ENCODE results near the gene FOXO3.
"Not testable (repeated sequence)": the region's sequence is repeated elsewhere in the genome, so short reads cannot be mapped to it uniquely, and the experiment has no call there.

FOXO3 gene

DNA sequence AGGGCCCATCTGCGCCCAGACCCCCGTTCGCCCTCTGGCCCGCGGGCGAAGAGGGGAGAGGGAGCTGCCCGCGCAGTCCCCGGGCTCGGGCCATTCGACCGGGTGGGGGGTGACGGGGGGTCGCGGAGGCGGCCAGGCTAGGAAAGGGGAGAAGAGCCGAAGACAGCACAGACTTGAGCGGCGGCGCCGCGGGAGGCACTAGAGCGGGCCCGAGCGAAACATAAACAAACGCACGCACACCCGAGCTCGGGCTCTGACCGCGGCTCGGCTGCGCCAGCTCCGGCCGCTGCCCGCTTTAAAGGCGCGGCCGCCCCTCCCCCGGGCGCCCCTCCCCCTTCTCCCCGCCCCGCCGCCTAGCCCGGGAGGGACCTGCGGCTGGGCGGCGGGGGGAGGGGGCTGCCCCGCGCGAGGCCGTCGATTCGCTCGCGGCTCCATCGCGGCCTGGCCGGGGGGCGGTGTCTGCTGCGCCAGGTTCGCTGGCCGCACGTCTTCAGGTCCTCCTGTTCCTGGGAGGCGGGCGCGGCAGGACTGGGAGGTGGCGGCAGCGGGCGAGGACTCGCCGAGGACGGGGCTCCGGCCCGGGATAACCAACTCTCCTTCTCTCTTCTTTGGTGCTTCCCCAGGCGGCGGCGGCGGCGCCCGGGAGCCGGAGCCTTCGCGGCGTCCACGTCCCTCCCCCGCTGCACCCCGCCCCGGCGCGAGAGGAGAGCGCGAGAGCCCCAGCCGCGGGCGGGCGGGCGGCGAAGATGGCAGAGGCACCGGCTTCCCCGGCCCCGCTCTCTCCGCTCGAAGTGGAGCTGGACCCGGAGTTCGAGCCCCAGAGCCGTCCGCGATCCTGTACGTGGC, at the start of gene FOXO3:
FOXO3 (plus strand) TSS at position 455 of the 846 bp plus-strand sequence; CDS start at position 747, 292 bp downstream.
- DNase-seq: peak; percentile 80

DNA sequence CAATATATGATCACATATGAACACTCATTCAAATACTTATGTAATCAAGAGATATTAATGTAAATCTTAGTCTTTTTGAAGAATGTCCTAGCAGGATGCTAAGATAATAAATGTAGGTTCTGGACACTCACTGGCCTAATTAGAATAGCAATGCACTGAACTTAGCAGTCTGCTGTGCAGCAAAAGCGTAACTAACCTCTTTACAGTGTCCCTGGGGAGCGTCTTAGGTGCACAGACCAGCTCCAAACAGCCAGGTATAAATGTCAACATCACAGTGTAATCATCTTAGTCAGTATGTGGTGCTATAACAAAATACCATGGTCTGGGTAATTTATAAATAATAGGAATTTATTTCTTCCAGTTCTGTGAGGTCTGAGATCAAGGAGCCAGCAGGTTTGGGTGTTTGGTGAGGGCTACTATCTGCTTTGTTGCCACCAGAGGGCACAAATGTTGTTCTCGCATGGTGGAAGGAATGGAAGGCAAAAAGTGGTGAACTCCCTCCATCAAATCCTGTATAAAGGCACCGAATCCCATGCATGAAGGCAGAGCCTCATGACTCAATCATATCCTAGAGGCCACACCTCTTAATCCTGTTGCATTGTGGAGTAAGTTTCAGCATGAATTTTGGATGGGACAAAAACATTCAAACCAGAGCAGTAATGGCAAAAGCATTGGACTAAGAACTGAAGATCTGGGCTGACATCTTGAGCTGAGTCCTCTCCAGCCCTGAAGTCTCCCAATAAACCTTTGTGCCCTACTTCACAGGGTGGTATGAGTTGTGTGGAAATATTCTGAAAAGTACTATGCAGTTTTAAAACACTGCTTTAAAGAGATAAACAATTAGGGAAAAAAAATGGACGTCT, 41.8 kb upstream of the FOXO3 start:
- peak; percentile 13 for DNase-seq

DNA sequence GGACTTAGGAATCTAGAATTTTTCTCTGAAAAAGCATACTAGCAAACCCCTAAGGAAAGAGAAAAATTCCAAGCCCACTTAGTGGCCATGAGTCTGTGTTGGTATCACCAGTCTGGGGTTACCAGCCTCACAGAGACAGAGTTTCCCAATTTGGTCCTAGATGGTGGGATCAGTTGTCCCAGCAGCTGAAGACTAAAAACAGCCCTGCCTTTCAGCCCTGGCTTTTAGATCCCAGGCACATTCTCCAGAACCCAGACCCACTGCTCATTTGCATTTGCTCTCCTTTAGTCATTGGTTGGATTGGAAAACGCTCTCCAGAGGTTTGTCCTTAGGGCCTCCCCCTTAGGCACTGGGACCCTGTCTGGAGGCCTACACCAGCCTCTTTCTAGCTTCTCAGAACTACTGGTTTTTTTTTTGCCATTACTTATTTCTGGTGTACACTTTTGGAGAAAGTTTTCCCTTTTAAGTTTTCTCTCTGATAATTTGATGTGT, 39.1 kb upstream of the FOXO3 start:
- DNase-seq: no peak

DNA sequence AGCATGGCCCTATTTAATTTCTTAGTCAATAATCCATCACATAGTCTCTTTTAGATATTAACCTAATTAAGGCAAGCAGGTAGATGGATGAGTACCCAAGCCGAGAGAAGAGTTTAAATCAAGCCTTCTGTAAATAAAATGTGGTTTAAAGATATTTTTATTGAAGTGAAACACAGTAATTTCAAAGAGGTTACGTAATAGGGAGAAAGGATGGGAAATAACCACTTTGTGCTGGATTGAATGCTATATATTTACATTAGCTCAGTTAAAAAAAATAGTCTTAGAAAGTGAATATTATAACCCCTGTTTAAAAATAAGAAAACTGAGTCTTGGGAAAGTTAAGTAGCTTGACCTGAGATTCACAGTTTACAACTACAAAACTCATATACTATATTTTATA, 37.0 kb upstream of the FOXO3 start:
- DNase-seq: no peak

DNA sequence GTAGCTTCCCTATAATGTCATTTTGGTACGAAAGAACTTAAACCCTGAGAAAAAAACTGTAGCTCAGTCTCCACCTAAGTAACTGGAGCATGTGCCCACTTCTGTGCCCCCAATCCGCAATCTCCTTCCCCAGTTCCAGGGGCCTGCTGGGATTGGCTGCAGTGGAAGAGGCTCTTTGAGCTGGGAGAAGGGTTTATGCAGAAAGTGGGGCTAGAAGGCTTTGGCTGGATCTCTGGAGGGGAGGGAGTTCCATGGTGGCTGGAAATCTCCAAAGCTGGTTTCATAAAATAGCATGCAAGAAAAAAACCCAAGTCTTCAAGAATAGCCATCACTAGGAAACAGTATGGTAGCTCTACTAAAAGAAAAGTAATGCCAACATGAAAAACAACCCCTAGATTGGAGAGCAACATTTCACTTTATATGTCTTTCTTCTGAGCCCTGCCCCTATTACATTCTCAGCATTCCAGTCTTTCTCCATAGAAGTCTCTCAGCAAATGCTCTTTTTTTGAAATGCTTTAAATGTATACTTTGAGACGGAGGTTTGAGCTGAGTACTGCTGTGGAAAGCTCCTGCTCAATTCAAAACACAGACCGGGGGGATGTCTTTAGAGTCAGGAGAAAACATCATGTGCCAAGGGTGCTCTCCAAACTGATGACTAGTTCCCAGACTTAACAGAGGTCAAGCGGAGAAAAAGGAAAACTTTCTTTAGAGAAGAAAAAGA, 36.0 kb upstream of the FOXO3 start:
- DNase-seq: no peak

DNA sequence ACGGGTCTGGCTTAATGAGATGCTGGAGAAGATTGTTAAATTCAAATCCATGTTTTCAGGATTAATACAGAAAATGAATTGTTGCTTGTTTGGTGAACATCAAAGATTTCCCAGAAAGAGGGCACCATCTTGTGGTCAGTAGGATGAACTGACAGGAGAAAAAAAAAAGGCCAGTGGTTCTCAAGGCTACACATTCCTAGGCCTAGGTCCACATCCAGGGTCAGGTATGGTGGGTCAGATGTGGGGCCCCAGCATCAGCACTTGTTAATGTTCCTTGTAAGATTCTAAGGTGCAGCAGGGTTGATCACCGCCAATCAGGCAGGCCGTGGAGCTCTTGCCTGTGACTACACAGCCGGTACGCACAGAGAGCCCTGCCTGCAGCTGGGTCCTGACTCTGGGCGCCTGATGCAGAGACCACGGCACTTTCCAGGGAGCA, 34.0 kb upstream of the FOXO3 start:
- peak; percentile 21 for DNase-seq

DNA sequence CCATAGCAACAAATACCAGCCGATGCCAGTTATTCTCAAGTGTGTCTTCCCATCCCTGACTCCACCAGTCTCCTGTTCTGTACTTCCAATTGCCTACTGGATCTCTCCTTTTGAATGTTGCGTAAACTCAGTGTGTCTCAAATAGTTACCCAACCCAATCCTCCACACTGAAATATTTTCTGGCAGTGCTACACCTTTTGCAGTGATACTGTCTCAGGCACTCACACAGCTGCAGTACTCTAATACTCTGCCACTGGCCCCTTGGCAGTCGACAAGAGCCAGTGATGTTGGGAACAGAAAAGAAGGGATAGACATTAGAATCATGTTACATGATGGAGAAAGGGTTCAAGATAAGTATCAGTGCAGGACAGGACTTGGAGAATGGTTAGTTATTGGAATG, 31.8 kb upstream of the FOXO3 start:
- no peak for DNase-seq

DNA sequence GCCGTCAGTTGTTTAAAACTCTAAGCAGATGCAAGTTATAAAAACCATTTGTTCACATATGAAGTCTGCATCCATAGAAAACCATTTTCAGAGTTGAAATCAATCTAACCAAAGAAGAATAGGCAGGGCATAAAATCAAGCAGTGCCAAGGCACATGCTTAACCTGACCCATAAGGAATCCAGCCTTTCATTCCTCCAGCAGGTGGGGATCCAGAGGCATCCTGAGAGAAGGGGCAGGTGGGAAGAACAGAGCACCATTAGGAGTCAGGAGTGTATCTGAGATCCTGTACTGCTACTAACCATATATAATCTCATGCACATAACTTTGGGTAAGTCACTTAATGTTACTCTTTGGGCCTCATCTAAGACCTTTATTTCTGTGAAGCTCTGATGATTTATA, 29.4 kb upstream of the FOXO3 start:
- no peak for DNase-seq

DNA sequence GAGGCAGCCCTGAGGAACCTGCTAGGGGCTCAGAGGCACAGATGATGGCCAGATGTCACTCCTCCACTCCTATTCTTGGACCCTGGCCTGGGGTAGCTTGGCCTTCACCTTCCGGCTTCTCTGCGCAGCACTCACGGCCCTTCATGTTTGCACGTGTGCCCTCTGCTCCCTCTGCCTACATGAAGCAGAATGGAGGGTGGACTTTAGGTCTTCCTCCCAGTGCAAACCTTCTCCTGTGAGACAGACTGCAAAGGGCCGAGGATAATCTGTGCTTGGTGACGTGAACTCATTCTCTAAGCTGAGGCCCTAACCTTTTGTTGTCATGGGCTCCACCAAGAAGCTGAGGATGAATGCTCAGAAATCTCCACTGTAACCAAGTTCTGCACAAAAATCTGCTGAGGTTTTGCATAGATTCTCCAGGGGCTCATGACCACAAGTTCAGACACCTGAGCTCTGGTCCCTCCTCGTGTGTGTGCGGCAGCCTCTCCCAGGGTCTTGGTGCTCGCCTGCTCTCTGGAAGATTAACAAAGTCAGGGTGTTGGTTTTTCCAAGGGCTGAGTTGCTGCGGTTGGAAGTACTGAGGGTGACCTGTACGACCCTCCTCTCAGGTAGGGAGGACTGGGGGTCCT, 25.5 kb upstream of the FOXO3 start:
- no peak for DNase-seq

DNA sequence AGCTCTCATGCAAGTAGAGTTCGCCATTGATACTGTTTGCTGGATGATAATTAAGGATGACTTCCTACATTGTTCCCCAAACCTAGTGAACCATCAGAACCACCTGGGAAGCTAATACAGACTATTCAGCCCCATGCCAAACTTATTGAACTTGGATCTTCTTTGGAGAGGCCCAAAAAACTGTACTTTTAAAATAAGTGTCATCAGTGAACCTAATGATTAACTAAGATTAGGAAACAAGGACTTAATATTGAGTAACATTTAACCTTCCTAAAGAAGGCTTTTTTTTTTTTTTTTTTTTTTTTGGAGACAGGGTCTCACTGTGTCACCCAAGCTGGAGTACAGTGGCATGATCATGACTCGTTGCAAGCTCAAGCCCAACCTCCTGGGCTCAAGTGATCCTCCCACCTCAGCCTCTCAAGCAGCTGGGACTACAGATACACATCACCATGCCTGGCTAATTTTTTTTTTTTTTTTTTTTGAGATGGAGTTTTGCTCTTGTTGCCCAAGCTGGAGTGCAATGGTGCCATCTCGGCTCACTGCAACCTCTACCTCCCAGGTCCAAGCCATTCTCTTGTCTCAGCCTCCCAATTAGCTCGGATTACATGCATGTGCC, 24.7 kb upstream of the FOXO3 start:
- not testable (repeated sequence) for DNase-seq

DNA sequence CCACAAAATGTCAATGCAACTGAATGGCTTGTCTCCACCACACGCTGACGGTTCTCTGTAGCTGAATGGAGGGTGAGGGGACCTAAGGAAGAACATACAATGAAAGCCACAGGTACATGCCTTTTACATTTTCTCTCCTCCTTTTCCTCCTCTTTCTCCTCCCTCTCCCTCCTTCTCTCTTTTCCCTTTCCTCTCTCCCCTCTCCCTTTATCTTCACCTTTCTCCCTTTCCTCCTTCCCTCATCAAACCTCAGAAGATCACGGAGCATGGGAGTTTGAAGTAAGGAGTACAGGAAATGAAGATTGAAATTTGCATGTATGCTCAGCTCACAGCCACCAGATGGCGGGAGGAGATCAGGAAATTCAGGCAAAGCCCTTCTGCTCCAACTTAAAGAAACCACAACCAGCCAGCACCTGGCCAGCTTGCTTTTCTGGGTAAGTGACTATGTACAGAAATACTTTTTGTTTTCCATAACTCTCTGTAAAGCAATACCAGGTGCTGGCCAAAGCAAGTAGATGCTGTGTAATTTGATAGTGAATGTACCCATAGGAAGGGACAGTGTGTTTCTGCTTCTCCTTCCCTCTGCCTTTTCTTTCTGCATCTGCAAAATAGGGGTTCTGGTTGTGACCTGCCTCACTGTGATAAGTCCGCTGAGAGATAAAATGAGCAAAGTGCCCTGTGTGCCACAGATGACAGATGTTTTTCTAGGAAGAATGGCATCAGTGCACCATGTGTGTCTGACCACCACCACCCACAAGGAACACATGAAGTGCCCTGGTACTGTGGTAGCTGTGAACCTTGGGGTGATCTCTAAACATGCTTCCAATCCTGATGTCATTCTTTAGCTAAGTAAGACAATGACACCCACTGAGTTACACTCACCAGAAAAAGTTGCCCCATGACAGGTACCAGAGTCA, 18.6 kb upstream of the FOXO3 start:
- DNase-seq: peak; percentile 81

DNA sequence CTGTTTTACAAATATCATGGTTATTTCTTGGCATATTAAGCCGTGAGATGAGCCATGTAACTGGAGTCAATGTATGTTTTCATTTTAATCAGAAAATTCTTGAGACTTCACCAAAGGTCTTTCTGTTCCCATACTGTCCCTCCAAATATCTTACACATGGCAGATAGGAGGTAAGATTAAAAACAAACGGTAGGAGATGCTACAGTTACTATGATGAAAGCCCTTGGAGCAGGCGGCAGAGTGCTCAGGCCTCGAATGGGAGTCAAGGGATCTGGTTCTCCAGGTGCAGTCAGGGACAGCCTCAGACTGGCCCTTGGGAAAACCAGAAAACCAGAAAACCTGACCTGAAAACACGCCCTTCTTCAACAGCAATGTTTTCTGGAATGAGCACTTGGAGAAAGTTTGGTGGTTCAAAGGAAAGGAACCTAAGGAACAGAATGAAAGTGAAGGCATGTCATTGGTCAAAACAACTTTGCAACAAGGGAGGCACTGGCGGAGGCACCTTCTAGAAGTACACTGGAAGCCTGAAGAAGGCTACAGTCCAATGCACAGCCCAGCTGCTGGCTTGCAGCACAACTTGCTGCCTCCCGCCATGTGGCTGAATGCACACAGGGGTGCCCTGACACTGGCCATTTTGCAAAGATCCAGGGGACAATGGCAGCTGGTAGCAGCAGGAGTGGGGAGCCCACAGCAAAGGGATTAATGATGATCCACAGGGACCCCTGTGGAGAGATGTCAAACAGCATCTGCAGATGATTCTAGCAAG, 17.4 kb upstream of the FOXO3 start:
- DNase-seq: no peak

DNA sequence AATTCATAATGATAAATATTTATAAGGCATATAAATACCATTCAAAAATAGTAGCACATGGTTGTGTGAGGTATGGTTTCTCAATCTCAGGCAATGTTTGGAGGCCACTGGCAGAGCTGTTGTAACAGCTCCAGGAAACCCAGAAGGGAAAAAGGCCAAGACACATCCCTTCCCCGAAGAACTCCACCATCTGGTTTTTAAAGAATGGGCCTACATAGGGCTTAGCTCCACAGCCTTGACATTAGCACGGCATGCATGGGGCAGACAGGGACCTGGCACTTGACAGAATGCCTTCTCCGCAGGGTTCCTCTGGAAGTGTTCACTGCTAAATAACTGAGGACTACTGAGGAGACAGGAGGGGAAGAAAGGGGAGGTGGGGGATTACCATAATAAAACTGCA, 16.1 kb upstream of the FOXO3 start:
- no peak for DNase-seq

DNA sequence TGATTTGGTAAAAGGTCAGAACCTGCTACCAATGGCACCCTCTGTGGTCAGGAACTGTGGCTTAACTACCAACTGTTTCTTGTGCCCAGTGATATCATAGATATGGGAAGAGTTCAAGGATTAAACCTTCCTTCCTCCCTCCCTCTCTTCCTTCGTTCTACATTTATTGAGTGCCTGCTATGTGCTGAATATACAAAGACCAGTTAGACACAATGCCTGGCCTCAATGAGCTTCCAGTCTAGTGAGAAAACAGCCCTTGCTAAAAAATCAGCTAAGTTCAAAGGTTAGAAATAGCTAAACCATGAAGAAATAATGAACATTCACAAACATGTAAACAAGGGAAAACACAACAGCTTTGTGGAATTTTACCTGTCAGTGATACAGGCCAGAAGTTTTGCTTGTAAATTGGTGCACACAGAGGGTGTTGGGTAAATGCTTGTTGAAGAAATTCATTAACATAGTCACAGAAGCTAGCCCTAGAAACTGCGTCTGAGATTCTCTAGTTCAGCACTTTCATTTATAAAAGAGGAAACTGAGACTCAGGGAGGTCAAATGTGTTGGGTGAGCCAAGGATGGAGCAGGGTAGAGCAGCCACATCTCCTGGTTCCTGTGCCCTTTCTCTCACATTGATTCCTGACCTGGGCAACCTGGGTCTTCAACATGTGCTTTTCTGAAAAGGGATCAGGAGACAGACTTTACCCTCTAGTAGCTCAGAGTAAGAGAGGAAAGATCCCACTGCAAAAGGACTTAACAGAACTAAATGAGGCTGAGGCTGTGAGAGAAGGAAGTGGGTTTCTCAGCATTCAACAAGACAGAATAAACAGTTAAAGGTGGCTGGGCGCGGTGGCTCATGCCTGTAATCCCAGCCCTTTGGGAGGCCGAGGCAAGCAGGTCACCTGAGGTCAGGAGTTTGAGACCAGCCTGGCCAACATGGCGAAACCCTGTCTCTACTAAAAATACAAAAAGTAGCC, 14.4 kb upstream of the FOXO3 start:
- peak; percentile 23 for DNase-seq

DNA sequence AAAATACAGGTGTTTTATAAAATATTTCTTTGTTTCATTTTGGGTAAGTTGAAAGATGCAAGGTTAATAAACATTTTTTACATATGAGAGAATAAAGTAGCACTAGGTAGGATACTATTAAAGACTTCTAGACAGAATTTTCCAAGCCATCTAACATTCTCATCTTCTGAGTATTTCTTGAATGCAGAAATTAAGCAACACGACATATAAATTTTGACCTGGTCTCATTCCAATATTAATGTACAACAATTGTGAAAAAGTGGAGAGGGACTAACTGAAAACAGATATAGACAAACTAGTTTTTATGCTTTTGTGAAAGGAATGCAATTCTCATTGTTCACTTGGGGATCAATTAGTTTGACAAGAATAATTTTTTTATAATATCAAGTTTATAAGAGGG, 11.5 kb upstream of the FOXO3 start:
- no peak for DNase-seq

DNA sequence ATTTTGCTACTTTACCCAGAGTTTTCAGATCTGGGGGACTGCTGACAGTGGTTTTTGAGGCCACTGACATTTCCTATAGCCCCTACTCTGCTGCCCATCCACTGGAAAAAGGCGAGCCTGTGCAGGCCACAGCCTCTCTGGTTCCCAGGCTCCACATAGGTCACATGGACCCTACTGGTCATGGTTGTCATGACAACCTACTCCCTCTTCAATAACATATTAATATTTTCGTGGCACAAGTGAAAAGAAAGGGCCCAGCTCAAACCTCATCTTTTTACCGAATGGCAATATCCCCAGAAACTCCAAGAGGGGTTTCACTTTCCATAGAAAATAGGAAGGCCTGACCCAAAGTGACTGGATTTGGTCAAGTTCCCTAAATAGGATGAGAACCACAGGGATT, 11.0 kb upstream of the FOXO3 start:
- DNase-seq: no peak

DNA sequence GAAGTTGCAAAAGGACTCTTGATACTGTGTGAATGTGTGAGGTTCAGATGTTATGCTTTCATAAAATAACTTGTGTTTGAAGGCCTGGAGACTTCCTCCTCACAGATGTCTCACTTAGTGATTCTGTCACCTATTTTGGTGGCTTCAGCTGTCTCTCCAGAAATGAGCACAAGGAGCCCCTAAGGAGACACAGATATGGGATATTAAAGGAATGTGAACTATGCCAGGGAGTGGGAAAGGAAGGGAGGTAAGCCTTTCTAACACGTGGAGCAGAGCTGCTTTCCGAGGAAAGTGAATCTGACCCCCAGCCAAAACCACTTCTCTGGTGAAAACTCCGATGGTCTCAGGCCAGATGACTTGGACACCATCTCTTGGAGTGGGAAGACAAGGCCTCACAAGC, 10.5 kb upstream of the FOXO3 start:
- no peak for DNase-seq

DNA sequence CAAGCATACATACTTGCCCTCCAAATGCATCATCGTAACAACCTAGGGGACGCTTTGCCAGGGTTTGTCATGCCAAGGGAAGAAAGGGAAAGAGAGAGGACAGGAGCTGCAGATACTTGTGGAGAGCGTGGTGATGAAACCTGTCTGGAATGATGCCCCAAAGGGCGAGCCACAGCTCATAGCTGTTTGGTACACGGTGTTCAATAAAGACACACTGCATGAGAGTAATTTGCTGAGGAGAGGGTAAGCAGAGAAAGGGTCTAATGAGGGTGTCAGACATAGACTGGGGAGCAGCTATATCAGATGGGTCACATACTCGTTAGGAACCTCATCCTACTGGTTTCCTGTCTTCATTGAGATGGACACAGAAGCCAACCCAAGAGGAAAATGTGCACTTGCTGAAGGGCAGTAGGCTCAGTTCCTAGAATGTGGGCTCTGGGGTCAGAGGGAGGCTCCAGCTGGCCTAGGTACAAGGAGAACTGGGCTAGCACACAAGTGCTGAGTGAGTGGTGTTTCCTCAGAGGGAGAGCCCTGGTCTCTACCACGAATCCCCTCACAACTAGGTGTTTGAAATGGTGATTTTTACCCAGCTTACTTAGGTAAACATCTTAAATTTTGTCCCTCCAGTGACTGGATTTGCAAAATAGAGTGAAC, 5.2 kb upstream of the FOXO3 start:
- no peak for DNase-seq

Data from CD4-positive, alpha-beta T cell treated with Interleukin-10 for 1 hour (primary cell).